GM15510 (cell line): ENCODE data around the gene AK9.

Experiments used
- POLR2A ChIP-seq: IDR thresholded peaks from 3 replicates; pipeline ENCODE4 v1.6.1; 2011; ENCODE audit warnings: borderline replicate concordance; ENCODE audit not compliant: insufficient read length; ENCODE audit errors: extremely low read depth

Gene AK9

GRCh38 chr6:109453156-109453555, 237.8 kb downstream of the AK9 start:
- TF ChIP-seq POLR2A = no peak

GRCh38 chr6:109452181-109452580, 238.8 kb downstream of the AK9 start:
- no peak for TF ChIP-seq POLR2A

GRCh38 chr6:109451376-109451775, 239.6 kb downstream of the AK9 start:
- TF ChIP-seq POLR2A = no peak

GRCh38 chr6:109450801-109451200, 240.2 kb downstream of the AK9 start:
- TF ChIP-seq POLR2A = no peak

GRCh38 chr6:109449795-109450673, 241.0 kb downstream of the AK9 start:
- TF ChIP-seq POLR2A = no peak

GRCh38 chr6:109449064-109449794, 241.8 kb downstream of the AK9 start:
- peak; percentile 10 for TF ChIP-seq POLR2A

- no peak for TF ChIP-seq POLR2A
These were observed 242.4 kb downstream of the AK9 start for GRCh38 chr6:109448615-109449014.

GRCh38 chr6:109447878-109448555, 243.0 kb downstream of the AK9 start:
- peak; percentile 17 for TF ChIP-seq POLR2A

- no peak for TF ChIP-seq POLR2A
These were observed 243.9 kb downstream of the AK9 start for GRCh38 chr6:109447087-109447486.

- no peak for TF ChIP-seq POLR2A
These were observed 244.5 kb downstream of the AK9 start for GRCh38 chr6:109446541-109446940.

- no peak for TF ChIP-seq POLR2A
These were observed 244.9 kb downstream of the AK9 start for GRCh38 chr6:109446072-109446471.

GRCh38 chr6:109445382-109445781, 245.6 kb downstream of the AK9 start:
- TF ChIP-seq POLR2A = no peak

GRCh38 chr6:109443425-109443950, 247.5 kb downstream of the AK9 start:
- TF ChIP-seq POLR2A = no peak
